ENCODE data around the gene RNF150.

RNF150 gene

DNA sequence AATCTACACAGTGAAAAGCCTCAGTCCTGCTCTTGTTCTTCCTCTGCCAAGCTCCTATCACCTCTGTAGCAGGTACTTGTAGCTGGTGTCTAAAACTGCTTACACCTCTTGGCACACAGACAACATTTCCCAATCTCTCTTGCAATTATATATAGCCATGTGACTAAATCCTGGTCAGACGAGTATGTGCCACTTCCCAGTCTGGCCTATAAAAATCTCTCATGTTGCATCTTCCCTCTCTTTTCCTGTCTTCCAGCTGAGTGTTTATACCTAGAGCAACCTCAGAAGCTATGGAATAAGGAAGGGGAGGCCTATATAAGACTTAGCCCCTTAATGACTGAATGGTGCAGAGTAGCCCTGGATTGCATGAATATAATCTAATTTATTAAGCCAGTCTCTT is 105.8 kb downstream of the RNF150 start:
- no peak for DNase-seq (ENCODE audit: extremely low spot score)
- POLR2A ChIA-PET: no interaction called here
- TF ChIP-seq, protein P1, sequence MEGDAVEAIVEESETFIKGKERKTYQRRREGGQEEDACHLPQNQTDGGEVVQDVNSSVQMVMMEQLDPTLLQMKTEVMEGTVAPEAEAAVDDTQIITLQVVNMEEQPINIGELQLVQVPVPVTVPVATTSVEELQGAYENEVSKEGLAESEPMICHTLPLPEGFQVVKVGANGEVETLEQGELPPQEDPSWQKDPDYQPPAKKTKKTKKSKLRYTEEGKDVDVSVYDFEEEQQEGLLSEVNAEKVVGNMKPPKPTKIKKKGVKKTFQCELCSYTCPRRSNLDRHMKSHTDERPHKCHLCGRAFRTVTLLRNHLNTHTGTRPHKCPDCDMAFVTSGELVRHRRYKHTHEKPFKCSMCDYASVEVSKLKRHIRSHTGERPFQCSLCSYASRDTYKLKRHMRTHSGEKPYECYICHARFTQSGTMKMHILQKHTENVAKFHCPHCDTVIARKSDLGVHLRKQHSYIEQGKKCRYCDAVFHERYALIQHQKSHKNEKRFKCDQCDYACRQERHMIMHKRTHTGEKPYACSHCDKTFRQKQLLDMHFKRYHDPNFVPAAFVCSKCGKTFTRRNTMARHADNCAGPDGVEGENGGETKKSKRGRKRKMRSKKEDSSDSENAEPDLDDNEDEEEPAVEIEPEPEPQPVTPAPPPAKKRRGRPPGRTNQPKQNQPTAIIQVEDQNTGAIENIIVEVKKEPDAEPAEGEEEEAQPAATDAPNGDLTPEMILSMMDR (IDR thresholded peaks at IDR 0.05; ENCODE audit: control extremely low read depth, extremely low read depth, low read depth, missing control alignments): no peak
- CTCF ChIA-PET: interaction anchor here (2.0 kb wide), 1 partner anchor 10 kb away, joined by 4 read pairs; no protein-coding TSS in a partner anchor

- TF ChIP-seq, protein P1 (IDR thresholded peaks at IDR 0.05; ENCODE audit: control extremely low read depth, extremely low read depth, low read depth, missing control alignments): no peak
- POLR2A ChIA-PET: no interaction called here
- CTCF ChIA-PET: no interaction called here
- DNase-seq (ENCODE audit: extremely low spot score): no peak
Observed at GRCh38 chr4:141026900-141027299, 106.4 kb downstream of the RNF150 start.

- TF ChIP-seq, protein P1 (IDR thresholded peaks at IDR 0.05; ENCODE audit: control extremely low read depth, extremely low read depth, low read depth, missing control alignments): no peak
- ChIA-PET POLR2A (no interaction called here), CTCF (interaction anchor here (1.3 to 2.4 kb wide), 3 partner anchors 11 to 26 kb away, joined by 4 to 9 read pairs (median 5); no protein-coding TSS in a partner anchor)
- no peak for DNase-seq (ENCODE audit: extremely low spot score)
Observed at GRCh38 chr4:141023051-141023450, 110.2 kb downstream of the RNF150 start.

GRCh38 chr4:141022111-141022695 is 111.1 kb downstream of the RNF150 start:
- ChIA-PET CTCF (interaction anchor here (1.3 to 2.4 kb wide), 4 partner anchors 11 to 25 kb away, joined by 4 to 9 read pairs (median 5); no protein-coding TSS in a partner anchor), POLR2A (no interaction called here)
- TF ChIP-seq, protein P1 (IDR thresholded peaks at IDR 0.05; ENCODE audit: control extremely low read depth, extremely low read depth, low read depth, missing control alignments): no peak
- DNase-seq (ENCODE audit: extremely low spot score): no peak

DNA sequence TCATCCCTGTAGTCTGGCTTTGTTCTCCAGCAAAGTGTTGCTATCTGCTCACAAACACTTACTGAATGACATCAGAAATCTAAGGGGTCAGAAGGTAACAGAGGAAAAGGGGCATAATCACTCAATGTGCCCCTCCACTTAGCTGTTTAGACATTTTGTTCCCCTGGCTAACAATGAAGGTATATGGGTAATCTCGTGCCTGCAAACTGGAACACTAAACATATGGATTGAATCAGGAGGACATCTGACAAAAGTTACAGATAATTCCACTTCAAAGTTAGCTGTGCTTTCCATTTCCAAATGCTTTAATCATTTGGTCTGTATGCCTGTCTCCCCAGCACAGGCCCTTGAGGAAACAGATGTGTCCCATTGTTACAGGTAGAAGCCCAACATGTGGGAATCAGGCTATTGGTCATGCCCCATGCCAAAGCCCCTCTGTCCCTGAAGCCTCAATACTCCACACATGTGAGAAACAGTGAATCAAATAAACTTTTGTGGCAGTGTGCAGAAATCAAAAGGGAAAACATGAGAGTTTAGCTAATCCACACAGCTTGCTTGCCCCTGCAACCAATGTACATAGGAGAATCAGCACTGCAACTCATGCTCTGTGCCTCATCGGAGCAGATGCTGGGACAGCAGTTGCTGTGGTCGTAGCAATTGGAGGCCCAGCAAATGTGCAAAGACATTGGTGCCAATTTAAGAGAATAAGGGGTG is 111.7 kb downstream of the RNF150 start:
- ChIA-PET CTCF (interaction anchor here (1.6 kb wide), 1 partner anchor 10 kb away, joined by 5 read pairs; no protein-coding TSS in a partner anchor), POLR2A (no interaction called here)
- DNase-seq (ENCODE audit: extremely low spot score): no peak
- TF ChIP-seq, protein P1 (IDR thresholded peaks at IDR 0.05; ENCODE audit: control extremely low read depth, extremely low read depth, low read depth, missing control alignments): no peak

GRCh38 chr4:141020801-141021261 is 112.4 kb downstream of the RNF150 start:
- CTCF ChIA-PET: interaction anchor here (1.2 to 1.6 kb wide), 2 partner anchors 9 to 24 kb away, joined by 3 to 5 read pairs; no protein-coding TSS in a partner anchor
- POLR2A ChIA-PET: no interaction called here
- no peak for DNase-seq (ENCODE audit: extremely low spot score)
- TF ChIP-seq, protein P1 (IDR thresholded peaks at IDR 0.05; ENCODE audit: control extremely low read depth, extremely low read depth, low read depth, missing control alignments): no peak

Measured in GM10248 (cell line).